GM11168 (cell line): ENCODE data around the gene SRCAP.

Source experiments
- in situ Hi-C: fragments of 300-500 bp; cut with MboI; formaldehyde crosslinking; loops from one replicate; pipeline ENCODE4 v1.12.0; 2022; ENCODE audit warnings: low sequenced_read_pairs; ENCODE audit not compliant: unreplicated experiment

SRCAP gene

DNA sequence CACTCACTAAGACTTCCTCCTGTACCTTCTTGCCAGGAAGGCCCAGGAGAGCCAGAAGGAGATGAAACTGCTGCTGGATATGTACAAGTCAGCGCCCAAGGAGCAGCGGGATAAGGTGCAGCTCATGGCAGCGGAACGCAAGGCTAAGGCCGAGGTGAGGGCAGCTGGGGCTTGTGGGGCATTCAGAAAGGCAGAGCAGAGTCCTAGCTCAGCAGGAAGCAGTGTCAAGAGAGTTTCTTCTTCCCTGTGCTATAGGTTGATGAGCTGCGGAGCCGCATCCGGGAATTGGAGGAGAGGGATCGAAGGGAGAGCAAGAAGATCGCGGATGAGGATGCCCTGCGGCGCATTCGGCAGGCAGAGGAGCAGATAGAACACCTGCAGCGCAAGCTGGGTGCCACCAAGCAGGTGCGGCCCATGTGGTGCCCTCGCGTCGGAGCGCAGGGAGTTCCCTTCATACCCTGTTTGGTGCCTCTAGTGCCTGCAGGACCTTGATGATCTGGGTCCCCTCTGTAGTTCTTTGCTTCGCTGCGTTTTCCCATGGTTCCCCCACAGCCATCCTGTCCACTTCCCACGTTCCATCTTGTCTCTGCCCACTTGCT lies 69.7 kb downstream of the SRCAP start:
- in situ Hi-C loops: no loop called here

DNA sequence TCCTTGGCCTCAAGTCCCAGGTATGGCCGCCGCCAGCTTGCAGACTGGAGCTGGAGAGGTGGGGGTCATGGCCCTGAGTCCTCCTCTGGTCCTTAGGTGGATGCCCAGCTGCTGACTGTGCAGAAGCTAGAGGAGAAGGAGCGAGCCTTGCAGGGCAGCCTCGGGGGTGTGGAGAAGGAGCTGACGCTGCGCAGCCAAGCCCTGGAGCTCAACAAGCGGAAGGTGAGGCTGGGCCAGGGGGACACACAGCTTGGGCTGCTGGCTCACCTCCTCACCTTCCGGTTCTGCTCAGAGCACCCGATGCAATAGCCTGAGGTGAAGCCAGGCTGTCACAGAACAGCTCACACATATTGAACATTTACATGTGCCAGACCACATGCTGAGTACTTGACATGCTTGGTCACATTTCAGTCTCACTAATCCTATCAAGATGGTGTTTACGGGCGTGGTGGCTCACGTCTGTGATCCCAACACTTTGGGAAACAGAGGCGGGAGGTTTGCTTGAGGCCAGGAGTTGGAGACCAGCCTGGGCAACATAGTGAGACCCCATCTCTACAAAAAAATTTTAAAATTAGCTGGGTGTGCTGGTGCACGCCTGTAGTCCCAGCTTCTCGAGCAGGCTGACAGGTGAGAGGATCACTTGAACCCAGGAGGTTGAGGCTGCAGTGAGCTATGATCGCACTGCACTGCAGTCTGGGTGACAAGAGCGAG lies 70.6 kb downstream of the SRCAP start:
- in situ Hi-C loops: no loop called here

DNA sequence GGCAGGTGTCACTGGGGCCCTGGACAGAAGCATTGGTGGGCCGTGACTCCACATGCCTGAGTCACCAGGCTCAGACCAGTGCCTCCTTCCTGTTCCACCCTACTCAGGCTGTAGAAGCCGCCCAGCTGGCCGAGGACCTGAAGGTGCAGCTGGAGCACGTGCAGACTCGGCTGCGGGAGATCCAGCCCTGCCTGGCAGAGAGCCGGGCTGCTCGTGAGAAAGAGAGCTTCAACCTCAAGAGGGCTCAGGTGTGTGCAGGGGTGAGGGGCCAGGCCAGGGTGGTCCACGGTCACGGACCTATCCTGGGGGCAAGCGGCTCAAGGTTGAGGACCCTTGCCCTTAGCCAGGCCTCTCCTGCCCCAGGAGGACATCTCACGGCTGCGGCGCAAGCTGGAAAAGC lies 72.8 kb downstream of the SRCAP start:
- in situ Hi-C loops: no loop called here

DNA sequence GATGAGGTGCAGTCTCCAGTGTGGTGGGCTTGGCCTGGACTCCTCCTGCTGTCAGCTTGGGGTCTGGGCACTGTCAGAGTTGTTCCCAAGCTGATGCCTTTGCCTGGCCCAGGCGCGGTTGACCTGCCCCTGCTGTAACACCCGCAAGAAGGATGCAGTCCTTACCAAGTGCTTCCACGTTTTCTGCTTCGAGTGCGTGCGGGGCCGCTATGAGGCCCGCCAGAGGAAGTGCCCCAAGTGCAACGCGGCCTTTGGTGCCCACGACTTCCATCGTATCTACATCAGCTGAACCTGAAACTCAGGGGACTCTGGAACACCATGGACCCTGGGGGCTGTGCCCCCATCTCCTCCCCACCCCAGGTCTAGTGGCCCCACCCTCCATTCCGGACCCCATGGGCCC lies 74.9 kb downstream of the SRCAP start:
- in situ Hi-C loops: no loop called here

DNA sequence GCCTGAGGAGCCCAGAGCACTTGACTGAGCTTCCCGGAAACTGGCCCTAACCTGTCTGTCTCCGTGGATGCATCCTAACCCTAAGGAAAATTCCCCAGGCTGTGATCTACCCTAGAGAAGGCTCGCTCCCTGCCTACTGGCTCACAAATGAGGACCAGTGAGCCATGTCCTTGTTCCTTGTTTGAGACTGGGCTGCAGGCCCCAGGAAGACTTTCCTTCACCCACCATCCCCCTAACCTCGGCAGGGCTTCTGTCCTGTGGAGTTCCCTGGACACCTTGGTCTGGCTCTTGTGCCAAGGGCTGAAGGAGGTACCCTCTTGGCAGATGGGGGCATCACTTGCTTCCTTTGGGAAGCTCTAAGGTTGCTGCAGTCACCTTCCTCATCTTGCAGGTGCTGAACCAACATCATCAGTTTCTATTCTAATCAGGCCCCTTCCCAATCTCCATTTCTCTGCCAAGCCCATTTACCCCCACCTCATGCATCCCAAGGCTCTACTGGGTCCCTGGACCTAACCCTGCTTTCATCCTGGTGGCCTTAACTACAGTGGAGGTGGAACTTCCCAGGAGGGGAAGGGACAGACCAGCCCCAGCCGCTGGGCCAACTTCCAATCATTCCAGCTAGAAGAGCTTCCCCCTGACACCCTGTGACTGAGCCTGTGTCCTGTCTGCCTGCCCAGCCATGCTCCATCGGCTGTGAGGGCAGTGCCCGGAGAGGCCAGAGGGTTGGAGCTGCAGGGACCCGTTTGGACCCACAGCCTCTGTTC lies 75.6 kb downstream of the SRCAP start:
- in situ Hi-C loops: no loop called here

DNA sequence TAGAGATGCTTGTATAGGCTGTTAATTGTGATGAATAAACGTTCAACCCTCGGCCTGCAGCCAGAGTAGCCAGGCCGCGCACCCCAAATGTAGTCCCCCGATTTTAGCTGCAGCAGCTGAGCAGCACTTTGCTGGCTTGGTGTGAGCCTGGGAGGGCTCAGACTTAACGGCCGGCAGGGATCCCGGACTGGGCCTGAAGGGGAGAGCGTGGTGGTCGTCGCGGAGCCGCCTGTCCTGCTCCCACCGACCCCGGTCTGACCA lies 76.1 kb downstream of the SRCAP start:
- in situ Hi-C loops: no loop called here

DNA sequence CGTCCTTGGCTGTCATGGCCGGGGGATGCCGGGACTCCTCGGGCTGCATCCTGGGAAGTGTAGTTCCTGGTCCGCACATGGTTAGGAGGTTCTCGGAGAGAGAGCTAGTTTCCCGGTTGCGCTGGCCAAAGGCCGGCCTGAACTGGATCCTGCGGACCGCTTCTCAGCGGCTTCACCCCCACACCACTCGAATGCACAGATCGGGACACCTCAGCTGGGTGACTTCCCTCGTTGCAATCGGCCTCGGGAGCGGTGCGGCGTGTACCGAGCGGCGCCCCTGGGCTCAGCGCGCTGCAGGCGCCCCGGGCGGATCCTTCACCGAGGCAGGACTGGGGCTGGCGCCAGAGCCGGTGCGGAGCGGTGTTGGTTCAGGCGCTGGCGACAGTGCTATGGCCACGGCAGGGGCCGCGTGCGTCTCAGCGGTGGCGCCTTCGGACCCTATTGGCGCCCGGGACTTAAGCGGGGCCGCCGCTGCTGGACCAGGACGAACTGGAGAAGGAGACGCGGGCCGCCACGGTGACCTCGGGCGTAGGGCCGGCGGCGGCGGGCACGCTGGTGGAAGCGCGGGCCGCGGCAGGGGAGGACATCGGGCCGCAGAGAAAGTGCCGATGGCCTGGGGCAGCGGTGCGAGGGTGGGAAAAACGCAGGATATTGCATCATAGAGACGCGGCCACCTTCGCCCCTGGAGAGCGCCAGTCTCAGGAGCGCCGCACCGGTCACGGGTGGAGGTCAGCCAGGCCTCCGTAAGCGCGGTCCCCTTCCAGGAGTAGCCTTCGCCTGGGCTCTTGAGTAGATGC lies 76.6 kb downstream of the SRCAP start:
- in situ Hi-C loops: no loop called here

DNA sequence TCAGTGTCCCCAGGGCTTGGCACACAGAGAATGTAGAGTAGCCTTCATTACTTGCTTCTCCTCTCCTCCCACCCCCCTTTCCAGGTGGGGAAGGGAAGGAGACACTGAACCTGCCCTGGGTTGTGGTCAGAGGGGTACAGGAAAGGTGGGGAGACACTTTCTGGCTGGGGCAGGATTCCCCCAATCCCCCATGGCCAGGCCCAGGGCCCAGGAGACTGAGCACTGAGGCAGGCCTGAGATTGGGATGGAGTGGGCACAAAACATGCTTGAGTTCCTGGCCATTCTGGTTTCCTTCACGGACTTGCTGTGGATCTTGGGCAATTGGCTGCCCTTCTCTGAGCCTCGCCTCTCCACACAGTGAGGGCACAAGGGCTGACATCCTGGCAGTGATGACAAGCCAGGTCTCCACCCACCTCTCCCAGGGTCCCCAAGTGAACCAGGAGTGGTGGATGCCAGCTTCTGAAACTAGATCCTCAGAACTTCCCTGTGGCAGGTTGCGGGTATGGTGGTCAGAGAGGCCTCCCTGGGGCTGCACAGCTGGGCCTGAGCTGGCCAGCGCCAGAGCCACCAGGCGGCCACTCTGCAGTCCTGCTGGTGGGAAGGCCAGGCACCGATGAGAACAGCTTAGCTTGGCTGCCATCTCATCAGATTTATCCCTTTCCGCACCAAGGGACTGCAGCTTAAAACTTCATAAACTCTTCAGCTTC lies 78.8 kb downstream of the SRCAP start:
- in situ Hi-C loops: no loop called here

DNA sequence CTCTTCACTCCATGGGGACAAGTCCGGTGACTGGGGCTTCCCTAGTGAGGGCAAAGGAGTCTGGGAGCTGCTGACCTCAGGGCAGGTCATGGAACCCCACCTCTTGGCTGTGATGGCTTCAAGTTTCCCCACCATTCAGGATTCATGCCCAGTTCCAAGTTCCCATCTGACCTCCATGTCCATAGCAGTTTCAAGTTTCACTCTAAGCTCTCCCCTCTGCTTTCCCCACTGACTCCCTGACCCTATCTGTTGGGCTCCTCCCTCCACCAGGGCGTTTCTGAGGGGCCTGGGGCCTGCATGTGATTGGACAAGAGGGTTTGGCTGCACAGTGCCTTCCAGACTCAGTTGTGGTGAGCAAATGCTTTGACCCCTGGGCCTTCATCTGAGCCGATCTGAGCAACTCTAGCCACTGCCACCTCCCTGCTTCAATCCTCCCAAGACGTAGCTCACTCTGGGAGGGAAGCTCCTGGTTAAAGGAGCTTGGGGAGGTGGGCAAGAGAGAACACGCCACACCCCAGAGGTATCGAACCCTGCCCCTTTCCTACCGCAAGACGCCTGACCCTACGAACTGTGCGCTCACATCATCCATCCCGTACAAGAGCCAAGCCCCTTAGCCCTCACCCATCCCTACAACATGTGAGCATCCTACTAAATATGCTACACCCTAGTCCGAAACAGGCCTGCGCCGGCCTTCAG lies 79.7 kb downstream of the SRCAP start:
- in situ Hi-C loops: no loop called here

DNA sequence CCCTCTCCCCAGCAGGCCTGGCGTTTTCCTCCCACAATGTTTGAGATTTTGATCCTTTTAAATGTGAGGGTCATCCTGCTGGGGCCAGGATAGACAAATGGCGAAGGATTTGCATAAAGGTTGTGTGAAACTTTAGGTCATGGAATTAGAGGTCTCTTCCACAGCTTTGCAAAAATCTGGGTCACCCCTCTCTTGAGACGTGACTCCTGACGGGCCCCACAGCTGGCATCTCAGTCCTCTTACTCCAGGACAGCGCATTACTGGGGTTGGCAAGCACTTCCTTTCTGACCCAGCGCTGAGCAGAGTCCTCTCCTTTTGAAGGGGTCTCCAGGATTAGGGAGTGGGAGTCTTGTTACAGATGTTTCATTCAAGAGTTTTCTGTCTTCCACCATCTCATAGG lies 80.6 kb downstream of the SRCAP start:
- in situ Hi-C loops: no loop called here

DNA sequence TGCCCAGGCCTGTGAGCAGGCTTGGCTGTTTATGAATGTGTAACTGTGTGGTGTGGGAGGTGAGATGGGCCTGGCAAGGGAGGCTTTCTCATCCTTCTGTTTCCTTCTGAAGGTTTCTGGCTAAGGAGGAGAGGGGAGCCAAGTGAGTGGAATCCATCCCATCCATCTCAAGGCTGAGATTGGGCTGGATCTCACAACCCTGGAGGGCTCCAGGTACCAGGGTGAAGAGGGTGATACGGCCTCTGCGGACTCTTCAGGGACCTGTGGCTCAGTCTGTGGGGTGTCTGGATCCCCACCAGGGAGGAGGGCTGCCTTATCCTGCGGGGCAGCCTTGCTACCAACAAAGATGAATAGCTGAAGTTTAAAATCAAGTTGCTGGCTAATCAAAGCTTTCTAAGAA lies 81.0 kb downstream of the SRCAP start:
- in situ Hi-C loops: no loop called here

DNA sequence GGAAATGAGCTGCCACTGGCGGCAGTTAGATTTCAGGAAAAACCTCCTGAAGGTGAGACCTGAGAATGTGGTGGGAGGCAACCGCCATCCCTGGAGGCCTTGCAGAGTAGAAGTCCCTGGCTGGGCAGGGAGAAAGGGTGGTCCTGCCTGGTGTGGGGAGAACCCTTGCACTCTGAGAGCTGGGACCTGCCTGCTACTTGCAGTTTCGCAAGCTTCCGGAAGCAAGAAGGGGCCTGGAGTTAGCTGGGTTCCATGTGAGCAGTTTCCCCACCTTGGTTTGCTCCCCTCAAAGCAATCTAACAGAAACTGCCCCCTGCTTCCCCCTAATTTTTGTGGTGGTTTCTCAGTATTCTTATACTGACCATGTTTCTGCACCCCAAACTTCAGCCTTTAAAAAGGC lies 81.6 kb downstream of the SRCAP start:
- in situ Hi-C loops: no loop called here

DNA sequence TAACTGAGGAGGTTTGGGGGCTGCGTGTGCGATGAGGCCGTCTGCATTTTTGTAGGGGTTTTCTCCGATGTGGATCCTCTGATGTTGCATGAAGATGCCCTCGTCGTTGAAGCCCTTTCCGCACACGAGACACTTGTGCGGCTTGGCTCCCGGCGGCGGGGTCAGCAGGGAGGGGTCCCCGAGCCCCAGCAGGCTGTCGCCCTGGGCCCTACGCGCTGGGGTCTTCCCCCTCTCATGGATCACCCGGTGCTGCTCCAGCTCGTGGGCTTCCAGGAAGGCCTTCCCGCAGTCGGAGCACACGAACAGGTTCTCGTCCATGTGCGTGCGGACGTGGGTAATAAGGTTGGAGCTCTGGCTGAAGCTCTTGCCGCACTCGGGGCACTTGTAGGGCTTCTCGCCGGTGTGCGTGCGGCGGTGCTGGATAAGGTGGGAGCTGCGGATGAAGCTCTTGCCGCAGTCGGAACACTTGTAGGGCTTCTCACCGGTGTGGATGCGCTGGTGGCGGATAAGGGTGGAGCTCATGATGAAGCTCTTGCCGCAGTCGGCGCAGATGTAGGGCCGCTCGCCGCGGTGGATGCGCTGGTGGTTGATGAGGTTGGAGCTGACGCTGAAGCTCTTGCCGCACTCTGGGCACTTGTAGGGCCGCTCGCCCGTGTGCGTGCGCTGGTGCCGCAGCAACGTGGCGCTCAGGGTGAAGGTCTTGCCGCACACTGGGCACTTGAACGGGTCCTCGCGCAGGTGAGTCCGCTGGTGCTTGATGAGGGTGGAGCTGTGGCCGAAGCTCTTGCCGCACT lies 83.7 kb downstream of the SRCAP start:
- in situ Hi-C loops: no loop called here

DNA sequence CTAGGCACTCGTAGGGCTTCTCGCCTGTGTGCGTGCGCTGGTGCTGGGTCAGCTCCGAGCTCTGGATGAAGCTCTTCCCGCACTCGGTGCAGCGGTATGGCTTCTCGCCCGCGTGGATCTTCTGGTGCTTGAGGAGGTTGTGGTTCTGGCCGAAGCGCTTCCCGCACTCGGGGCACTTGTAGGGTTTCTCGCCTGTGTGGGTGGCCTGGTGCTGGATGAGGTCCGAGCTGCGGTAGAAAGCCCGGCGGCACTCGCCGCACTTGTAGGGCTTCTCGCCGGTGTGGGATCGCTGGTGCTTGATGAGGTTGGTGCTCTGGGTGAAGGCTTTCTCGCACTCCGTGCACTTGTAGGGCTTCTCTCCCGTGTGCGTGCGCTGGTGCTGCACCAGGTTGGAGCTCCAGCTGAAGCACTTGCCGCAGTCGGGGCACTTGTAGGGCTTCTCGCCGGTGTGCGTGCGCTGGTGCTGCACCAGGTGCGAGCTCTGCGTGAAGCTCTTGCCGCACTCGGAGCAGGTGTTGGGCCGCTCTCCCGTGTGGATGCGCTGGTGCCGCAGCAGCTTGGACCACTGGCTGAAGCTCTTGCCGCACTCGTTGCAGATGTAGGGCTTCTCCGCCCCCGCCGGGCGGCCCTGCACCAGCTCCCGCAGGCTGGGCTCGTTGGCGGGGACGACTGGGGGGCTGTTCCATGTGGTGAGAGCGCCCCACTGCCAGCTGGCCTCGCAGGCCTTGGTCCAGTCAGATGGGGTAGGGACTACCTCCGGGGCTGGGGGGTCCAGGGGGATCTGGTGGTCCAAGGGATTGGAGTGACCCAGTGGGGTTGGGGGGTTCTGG lies 84.5 kb downstream of the SRCAP start:
- in situ Hi-C loops: no loop called here

DNA sequence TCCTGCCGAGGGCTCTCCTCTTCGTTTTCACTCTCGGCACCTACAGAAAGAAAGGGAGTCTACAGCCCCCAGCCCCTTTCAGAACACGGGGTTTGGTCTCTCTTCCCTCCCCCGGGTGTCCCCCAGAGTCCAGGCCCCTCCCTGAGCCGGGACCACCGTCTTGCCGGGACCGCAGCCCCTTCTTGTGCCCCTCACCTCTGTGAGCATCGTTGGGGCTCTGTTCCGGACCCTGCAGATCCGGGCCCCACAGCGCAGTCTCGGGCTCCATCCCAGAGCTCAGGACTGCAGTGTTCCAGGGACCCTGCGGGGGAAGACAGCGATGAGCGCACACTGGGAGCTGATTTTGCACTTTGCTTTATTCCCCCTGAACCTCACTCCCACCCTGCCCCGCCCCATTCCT lies 85.2 kb downstream of the SRCAP start:
- in situ Hi-C loops: no loop called here

DNA sequence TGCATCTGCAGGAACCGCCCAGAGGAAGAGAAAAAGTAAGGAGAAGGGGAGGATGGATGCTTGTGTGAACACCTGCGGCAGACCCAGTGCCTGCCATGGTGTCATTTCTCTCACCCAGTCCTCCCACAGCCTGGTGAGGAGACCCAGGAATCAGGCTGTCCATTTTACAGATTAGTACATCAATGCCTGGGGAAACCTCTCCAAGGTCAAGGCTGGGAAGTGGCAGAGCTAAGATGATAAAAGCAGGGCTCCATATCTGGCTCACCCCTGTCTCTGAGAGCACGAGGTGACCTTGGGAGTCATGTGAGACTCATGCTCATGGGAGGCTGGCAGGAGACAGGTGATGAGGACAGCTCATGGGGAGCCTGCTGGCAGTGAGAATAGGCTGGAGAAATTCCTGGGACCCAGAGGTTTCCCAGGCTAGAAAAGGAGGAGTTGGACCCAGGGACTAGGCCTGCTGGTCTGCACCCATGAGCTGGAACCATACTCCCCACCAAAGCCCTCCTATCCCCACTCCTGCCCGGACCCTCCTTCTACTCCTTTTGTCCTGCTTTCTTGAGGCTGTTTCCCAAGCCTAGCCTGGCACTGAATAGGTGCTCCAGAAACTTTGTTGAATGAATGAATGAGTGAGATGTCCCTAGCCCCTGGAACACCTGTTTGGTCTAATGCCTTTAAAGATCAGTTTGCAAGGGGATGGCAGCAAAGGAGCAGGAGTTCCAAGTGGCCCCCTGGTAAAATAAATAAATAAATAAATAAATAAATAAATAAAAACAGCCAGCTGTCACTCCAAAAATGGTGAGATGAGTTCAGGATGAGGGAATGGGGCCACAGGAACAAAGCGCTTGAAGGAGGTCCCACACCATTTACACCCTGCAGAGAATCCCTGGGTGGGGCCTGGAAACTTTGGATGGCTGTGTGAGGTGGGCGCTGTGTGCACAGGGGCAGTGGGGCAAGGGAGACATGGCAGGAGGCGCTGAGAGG lies 86.4 kb downstream of the SRCAP start:
- in situ Hi-C loops: no loop called here
